HG03025 (cell line): ENCODE results near the gene PHYHIPL.

Experiments used
- ATAC-seq: cut with Tn5 transposase; IDR thresholded peaks from one replicate; pipeline ENCODE4 v1.9.1; 2021; ENCODE audit warnings: mild to moderate bottlenecking, moderate library complexity; ENCODE audit not compliant: unreplicated experiment, low FRiP score

PHYHIPL gene

GRCh38 chr10:59176241-59177030 lies at the start of gene PHYHIPL:
PHYHIPL (plus strand) TSS chr10:59176643; CDS start chr10:59176854, 211 bp downstream.
- ATAC-seq, result no peak

GRCh38 chr10:59126991-59127390 lies 49.5 kb upstream of the PHYHIPL start:
- no peak for ATAC-seq

DNA sequence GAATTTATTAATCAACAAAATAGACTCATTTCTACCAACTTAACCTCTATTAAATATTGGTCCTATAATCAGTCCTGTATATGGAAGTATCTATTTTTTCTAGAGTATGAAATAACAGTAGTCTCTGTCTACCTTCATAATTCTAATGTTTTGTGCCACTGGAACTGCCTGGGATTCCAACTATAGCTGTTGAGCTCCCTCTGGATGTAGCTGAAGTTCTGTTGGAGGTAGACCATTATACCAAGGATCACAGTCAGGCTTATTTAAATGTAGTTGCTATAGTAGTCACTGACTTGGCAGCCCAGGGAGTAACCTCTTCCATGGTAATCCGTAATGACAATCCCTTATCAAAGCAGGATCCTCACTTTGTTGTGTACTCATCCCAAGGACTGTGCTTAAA lies 48.5 kb upstream of the PHYHIPL start:
- no peak for ATAC-seq

DNA sequence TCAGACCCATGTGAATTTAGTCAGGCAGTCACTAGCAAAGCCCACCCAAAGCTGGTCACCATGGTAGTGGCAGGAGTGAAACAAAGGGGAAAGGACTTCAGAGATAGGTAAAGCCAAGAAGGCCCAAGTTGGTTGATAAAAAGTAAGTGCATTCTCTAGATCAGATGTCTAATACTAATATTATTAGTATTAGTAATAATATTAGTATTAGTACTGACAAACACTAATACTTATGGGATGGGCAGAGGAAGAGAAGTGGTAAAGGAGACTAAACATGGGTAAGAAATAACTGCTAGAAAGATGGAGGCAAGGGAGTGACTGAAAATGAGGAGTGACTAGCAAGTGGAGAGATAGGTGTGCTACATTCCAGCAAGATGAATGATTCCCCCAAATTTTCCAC lies 46.6 kb upstream of the PHYHIPL start:
- ATAC-seq, result no peak

- ATAC-seq, result no peak
These were observed 44.8 kb upstream of the PHYHIPL start for GRCh38 chr10:59131666-59132065.

DNA sequence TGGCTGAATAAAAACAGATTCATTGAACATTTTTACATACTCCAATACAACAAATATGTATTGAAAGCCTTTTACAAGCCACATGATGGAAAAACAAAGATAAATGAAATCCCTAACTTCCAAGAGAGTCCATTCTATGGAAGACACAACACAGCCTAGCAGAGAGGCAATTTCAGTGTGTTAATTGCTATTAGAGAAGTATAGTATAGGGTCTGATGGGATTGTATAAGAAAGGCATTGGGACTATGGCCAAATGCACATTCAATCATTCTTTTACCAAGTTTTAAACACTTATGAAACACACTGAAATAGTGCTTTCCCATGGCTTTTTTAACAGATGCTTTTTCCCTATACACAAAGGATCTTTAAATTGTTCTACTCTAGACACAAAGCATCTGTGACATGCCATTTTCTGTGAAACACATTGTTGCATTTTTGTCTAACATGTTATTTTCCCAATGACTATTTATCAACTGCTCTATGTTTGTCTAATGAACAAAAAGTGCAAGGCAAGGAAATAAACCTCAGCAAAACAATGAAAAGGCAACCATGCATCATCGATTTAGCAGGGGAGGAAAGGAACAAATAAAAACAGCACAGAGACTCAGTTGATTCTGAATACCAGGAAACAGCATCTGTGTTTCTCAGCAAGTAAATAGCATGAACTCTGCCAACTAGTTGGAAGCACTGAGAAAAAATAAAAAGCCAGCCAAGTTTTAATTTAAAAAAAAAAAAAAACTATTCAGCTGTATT lies 42.4 kb upstream of the PHYHIPL start:
- ATAC-seq, result no peak

DNA sequence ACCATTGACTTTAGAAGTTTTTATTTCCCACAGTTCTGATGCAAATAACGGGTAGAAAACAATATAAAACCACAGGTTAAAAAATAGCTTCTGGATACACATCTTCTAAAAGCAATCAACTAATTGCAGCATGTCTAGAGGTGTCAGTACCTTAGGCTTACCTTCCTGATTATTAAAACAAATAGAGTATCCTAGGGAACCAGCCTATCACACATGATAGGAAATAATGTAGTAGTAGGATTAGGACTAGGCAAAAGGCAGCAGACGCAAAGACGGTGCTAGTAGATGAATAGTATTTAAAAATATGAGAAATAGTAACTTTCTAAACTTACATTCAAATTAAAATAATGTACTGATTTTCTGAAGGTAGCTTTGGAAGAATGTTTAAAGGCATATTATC lies 41.7 kb upstream of the PHYHIPL start:
- ATAC-seq, result no peak

GRCh38 chr10:59135275-59135674 lies 41.2 kb upstream of the PHYHIPL start:
- ATAC-seq, result no peak

- no peak for ATAC-seq
These were observed 38.4 kb upstream of the PHYHIPL start for GRCh38 chr10:59138052-59138451.

- no peak for ATAC-seq
These were observed 32.9 kb upstream of the PHYHIPL start for GRCh38 chr10:59143544-59143943.

GRCh38 chr10:59148701-59149100 lies 27.7 kb upstream of the PHYHIPL start:
- no peak for ATAC-seq

DNA sequence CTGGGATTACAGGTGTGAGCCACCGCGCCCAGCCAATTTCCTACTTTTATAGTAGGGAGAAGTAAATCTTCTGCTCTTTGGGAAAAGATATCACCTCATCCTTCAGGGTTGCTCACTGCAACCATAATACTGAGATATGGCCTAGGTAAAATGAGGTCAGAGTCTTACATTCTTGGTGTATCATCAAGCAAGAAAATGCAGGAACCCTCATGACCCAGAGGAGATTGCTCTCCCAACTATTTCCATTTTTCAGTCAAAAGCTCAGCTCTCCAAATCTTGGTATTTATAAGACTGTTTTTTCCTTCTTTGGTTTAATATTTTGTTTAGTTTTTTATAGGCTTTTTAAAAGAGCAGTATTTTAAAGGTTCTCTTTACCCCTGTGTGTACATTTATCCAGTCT lies 20.9 kb upstream of the PHYHIPL start:
- ATAC-seq, result no peak

GRCh38 chr10:59167512-59167911 lies 8.9 kb upstream of the PHYHIPL start:
- ATAC-seq, result no peak

- no peak for ATAC-seq
These were observed 3.9 kb upstream of the PHYHIPL start for GRCh38 chr10:59172567-59172966.

GRCh38 chr10:59173414-59173813 lies 3.0 kb upstream of the PHYHIPL start:
- ATAC-seq, result no peak

DNA sequence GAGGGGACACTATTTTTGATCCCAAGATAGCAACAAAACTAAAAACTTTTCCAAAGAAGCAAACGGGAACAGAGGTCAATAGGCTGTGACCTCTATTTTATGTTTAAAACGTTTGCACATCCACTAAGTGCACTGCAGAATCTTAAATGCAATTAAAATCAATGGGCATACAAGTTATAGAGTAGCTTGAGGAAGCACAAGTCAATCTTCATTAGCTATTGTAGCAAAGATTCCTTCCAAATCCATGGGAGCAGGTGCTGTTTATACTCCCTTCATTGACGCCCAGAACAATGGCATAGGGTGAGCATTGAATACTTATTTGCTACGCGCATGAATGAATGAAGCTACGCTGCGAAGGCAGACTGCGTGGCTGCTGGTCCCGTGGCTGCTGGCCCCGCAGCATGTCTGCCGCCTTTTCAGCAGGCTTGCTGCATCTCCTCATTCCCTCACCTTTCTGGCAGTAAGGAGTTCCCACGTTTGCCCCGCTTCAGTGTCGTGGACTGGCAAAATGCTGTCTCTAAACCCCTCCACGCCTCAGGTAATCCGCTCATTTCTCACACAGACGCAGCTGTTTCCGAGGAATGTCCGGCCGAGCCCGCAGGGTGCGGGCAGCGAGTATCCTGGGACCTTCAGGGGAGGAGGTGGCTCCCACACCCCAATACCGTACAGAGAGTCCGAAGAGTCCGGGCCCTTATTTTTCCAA lies 754 bp upstream of the PHYHIPL start:
- no peak for ATAC-seq

DNA sequence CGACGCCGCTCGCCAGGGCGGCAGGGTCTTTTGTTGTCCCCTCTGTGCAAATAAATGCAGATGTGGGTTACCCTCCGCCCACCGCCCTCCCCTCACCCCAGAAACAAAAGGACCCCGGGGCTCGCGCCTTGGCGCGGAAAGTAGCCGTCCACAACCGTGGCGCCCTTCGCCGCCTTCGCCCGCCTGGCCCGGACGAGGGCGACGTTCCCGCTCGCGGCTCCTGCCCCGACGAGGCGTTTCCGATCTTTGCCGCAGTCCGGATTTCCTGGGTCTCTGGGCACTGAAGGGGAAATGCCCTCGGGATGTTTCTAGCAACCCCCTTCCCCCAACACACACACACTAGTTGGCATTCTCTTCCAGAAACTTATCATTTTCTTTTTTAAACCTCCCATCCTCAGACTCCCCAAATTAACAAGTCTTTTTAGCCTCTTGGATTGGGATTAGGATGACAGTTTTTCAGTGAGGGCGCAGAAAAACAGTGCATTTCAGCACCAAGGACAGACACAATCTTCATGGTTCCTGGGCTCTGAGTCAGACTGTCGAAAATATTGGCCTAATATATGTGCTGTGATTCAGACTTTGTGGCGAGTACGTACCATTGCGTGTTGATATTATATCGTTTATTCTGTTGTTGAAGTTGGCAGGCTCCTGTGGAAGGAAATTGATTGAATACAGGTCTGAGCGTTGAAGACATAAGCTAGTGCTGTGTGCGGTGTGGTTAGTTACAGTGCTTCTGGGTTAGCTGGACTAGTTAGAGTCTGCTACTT lies 771 bp downstream of the PHYHIPL start:
- ATAC-seq, result no peak

DNA sequence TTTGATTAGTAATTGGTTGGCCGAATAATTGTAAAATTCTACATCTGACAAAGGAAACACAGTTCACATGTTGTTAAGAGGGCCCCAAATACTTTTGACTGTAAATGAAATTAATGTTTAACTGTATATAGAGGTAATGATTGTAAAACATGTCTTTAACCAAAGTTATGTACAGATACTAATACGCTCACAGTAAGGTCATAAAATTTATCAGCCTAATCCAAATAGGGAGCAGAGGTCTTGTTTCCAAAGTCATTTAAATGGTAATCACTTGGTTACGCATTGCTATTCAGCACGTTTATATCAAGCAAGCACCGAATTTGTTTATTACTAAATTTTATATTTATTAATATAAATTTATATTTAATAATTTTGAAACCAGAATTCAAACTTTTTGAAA lies 1.4 kb downstream of the PHYHIPL start:
- no peak for ATAC-seq

DNA sequence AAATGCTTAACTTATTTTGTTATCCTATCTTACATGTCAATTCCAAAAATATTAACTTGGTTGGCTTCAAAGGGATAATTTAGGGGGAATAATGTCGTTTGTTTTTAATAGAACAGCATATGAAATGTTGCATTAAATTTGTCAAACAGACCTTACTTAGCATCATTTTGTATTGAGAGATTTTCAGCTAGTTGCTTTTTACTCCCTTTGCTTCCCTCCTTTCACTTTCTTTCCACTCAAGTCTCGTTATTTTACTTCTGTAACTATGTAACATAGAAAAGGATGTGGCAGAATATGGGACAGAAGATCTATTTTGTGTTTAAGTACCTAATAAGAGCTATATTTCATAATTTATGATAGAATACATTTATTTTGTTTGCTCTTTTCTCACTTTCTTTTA lies 2.6 kb downstream of the PHYHIPL start:
- ATAC-seq, result no peak

GRCh38 chr10:59180689-59181270 lies 4.3 kb downstream of the PHYHIPL start:
- ATAC-seq, result no peak
